ENCODE results near the gene EHBP1. TPM values are rescaled to one million over a fixed set of nuclear protein-coding genes. Genes with fewer than 3 reads are reported as not detected.

Gene EHBP1
- total RNA-seq, 1 experiment from 2014 or later = 32.1 TPM

DNA sequence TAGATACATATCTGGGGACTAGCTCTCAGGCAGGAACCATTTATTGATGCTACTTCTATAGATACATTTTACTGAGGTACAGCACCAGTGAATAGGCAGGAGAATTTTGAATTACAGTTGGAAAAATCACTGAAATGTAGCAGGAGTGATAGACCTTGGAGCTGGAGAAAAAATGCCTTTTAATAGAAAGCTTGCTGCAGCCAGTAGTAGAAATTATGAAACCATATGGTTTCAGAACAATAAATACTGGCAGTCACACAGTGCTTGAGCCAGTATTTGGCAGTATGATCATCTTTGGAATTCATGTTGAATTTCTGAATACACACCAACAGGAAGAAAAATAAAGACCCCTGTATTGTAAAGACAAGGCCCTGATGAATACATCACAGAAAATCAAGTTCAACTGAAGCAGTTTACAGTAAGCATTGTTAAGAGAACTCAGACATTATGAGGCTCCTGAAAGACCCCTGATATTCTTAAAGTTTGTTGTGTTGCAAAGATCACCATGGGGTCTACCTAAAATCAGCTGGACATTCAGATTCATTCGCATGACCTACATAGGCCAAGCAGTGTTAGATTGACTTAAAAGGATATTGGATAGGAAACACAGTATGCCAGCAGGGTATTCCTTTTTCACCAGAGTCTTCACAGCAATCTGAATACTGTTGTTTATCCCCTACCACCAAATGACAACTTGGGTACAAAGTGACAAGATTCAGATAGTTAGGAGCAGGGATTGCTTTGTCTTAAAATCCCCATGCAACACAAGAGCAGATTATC is 139.0 kb downstream of the EHBP1 start:
- H3K27me3 ChIP-seq (replicated peaks; ENCODE audit: insufficient read depth, low read depth, low read length, poor library complexity) = no peaks in the 10 kb centered on the region
- POLR2A ChIA-PET (ENCODE audit: low non-redundant PET) = no interaction called here
- CTCF ChIA-PET = no interaction called here
- no peaks in the 10 kb centered on the region for H3K9me3 ChIP-seq (ENCODE audit: low read depth, low read length, poor library complexity, severe bottlenecking)
- TF ChIP-seq EZH2 (IDR thresholded peaks at IDR 0.05; ENCODE audit: borderline replicate concordance, low read depth, low read length, poor library complexity, severe bottlenecking) (no peak), CTCF (conservative IDR thresholded peaks at IDR 0.05; ENCODE audit: low read depth, low read length) (no peak)
- H3K4me1 ChIP-seq (ENCODE audit: insufficient read depth, low read length, poor library complexity, severe bottlenecking) = no peaks in the 10 kb centered on the region
- intact Hi-C loops (cut with micrococcal nuclease; ENCODE audit: unreplicated experiment) = no loop called here
- no peak overlapping the region for H3K27ac ChIP-seq (ENCODE audit: low read depth, low read length, poor library complexity, severe bottlenecking)
- no peaks in the 10 kb centered on the region for H3K36me3 ChIP-seq (ENCODE audit: insufficient read depth, low read length, poor library complexity, severe bottlenecking)
- H3K4me3 ChIP-seq (ENCODE audit: low read depth, low read length, poor library complexity, severe bottlenecking) = no peak overlapping the region
- no TSS peak for BruUV-seq (replicated peaks)
- no peak for DNase-seq (ENCODE audit: low spot score)

GRCh38 chr2:62845256-62845655 is 139.7 kb downstream of the EHBP1 start:
- no peak for DNase-seq (ENCODE audit: low spot score)
- intact Hi-C loops (cut with micrococcal nuclease; ENCODE audit: unreplicated experiment) = no loop called here
- POLR2A ChIA-PET (ENCODE audit: low non-redundant PET) = no interaction called here
- no peaks in the 10 kb centered on the region for H3K27me3 ChIP-seq (replicated peaks; ENCODE audit: insufficient read depth, low read depth, low read length, poor library complexity)
- CTCF ChIA-PET = no interaction called here
- no peaks in the 10 kb centered on the region for H3K36me3 ChIP-seq (ENCODE audit: insufficient read depth, low read length, poor library complexity, severe bottlenecking)
- no peaks in the 10 kb centered on the region for H3K4me1 ChIP-seq (ENCODE audit: insufficient read depth, low read length, poor library complexity, severe bottlenecking)
- H3K9me3 ChIP-seq (ENCODE audit: low read depth, low read length, poor library complexity, severe bottlenecking) = no peaks in the 10 kb centered on the region
- no TSS peak for BruUV-seq (replicated peaks)
- TF ChIP-seq EZH2 (IDR thresholded peaks at IDR 0.05; ENCODE audit: borderline replicate concordance, low read depth, low read length, poor library complexity, severe bottlenecking) (no peak), CTCF (conservative IDR thresholded peaks at IDR 0.05; ENCODE audit: low read depth, low read length) (no peak)
- no peak overlapping the region for H3K4me3 ChIP-seq (ENCODE audit: low read depth, low read length, poor library complexity, severe bottlenecking)
- H3K27ac ChIP-seq (ENCODE audit: low read depth, low read length, poor library complexity, severe bottlenecking) = no peak overlapping the region

GRCh38 chr2:62852254-62852653 is 146.7 kb downstream of the EHBP1 start:
- TF ChIP-seq EZH2 (IDR thresholded peaks at IDR 0.05; ENCODE audit: borderline replicate concordance, low read depth, low read length, poor library complexity, severe bottlenecking) (no peak), CTCF (conservative IDR thresholded peaks at IDR 0.05; ENCODE audit: low read depth, low read length) (no peak)
- DNase-seq (ENCODE audit: low spot score) = no peak
- Histone ChIP-seq H3K4me3 (ENCODE audit: low read depth, low read length, poor library complexity, severe bottlenecking) (no peak overlapping the region), H3K27me3 (replicated peaks; ENCODE audit: insufficient read depth, low read depth, low read length, poor library complexity) (no peaks in the 10 kb centered on the region), H3K4me1 (ENCODE audit: insufficient read depth, low read length, poor library complexity, severe bottlenecking) (no peaks in the 10 kb centered on the region), H3K36me3 (ENCODE audit: insufficient read depth, low read length, poor library complexity, severe bottlenecking) (no peaks in the 10 kb centered on the region), H3K9me3 (ENCODE audit: low read depth, low read length, poor library complexity, severe bottlenecking) (no peaks in the 10 kb centered on the region), H3K27ac (ENCODE audit: low read depth, low read length, poor library complexity, severe bottlenecking) (no peak overlapping the region)
- POLR2A ChIA-PET (ENCODE audit: low non-redundant PET) = no interaction called here
- BruUV-seq (replicated peaks) = no TSS peak
- CTCF ChIA-PET = no interaction called here
- intact Hi-C loops (cut with micrococcal nuclease; ENCODE audit: unreplicated experiment) = no loop called here
